NCI-H774 (cell line): ENCODE data around the gene STAT3.
"Not testable (repeated sequence)": the region's sequence is repeated elsewhere in the genome, so short reads cannot be mapped to it uniquely, and the experiment has no call there.

Experiments used
- DNase-seq: peaks from one replicate; lab custom pipeline; 2025; lab: John Stamatoyannopoulos, UW

The STAT3 gene

DNA sequence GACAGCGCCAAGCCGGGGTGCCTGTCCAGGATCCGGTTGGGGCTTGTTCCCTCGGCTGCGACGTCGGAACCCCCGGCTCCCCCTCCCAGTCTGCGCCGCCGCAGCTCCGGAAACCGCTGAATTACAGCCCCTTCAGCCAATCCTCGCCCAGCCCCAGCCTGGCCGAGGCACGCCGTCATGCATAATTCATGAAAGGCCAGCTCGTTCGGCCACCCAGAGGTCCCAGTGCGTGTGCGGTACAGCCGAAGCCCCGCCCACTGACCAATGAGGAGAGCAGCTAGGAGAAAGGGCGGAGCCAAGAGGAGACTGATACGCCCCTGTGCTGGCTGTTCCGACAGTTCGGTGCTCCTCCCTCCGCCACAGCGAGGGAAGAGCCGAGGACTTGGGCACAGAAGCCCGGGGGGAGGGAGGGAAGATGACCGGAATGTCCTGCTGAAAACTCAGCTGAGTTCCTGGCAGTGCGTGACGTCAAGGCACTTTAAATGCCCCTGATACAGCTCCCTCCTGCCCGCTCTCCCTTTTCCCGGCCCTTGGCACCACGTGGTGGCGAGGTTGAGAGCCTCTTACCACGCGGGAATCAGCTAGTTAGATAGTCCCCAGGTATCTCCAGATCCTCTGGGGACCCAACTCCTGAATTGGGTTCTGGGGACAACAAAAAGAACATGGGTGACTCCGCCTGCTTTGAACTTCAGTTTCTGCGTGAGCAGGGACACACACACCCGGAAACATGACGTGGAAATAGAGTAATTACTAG lies at the start of gene STAT3:
Gene STAT3, minus strand, starts transcription at position 62 of the 754 bp plus-strand sequence. CDS start 39,926 bp downstream, outside the sequence.
- DNase-seq = peak; percentile 100

DNA sequence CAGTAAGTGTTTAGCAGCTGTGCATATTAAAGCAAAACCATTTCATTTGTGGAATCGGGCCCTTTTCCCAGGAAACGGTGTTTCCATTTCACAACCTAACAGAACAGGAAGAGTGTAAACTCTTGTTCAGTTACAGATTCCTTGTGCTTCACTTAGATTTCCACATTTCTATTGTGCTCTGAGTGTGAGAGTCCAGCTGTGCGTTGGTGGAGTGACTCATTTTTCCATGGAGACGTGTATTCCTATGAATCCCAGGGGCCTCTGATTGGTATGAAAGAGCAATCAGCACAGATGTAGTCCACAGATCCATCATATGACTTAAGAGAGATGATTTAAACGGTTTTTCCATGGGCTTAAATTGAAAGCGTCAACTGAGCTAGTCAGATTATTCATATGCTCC lies 48.1 kb upstream of the STAT3 start:
- DNase-seq = peak; percentile 59

DNA sequence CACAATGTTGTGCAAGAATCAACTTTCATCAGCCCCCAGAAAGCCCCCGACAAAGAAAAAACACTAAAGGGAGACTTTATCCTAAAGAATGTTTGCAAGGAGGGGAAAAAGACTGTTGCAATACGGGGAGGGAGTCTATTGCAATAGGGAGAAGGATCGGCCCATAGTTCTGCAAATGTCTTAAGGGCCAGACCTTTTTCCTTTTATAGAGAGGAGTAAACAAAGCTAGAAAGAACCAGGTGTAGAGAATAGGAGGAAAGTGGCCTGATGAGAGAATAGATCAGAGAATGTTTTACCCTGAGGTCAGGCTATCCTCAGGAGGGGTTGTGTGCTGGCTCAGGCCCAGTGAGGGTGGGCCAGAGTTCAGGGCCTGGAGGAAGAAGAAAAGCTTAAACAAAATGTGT lies 43.5 kb upstream of the STAT3 start:
- DNase-seq = no peak

DNA sequence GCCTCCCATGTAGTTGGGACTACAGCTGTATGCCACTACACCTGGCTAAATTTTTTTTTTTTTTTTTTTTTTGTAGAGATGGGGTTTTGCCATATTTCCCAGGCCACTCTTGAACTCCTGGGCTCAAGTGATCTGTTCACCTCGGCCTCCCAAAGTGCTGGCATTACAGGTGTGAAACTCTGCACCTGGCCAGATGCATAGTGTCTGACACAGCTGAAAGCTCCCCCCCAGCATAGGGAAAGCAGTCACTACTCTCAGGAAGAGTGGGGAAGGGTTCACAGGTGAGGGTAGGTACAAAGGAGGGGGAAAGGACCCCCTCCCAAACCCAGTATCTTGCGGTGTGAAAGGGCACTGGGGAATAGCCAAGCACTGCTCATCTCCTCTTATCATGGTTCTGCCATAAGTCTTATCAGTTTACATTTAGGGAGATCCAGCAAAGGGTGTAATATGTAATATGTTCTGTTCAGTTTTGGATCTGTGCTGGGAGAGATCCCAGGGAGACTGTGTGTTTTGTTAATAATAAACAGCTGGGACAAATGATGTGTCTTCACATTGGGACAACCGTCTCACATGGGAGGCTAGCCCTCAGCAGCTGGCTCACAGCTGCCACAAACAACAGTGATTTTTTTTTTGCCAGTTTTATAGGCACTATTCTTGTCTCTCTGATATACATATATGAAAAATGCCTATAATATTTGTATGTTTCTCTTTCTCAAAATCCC lies 41.6 kb upstream of the STAT3 start:
- no peak for DNase-seq

DNA sequence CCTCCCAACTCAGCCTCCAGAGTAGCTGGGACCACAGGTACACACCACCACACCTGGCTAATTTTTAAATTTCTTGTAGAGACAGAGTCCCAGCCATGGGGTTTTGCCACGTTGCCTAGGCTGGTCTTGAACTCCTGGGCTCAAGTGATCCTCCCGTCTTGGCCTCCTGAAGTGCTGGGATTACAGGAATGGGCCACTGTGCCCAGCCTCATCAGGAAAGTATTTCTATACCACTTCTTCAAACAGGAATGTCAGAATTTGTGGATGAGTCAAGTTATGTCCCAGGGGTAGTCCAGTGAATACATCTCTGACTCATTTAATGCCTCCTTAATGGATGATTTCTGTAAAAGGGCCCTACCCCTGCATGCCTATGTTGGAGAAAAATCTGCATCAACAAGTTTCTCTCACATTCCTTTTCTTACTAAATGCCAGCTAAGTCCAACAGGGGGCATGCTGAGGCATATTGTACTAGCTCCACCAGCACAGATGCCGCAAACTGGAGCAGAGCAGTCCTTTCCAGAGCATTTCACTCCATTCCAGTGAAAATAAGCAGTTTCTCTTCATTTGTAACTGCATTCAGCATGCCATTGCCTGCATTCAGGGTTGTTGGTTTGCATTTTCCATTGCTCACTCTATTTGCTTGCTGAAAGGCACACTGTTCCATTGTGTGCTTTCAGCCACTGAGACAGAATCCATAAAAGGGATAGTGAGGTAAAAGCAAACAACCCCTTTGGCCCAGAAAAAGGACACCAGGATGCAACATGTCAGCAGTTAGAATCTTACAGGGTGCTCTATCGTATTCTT lies 40.1 kb upstream of the STAT3 start:
- DNase-seq = peak; percentile 71

DNA sequence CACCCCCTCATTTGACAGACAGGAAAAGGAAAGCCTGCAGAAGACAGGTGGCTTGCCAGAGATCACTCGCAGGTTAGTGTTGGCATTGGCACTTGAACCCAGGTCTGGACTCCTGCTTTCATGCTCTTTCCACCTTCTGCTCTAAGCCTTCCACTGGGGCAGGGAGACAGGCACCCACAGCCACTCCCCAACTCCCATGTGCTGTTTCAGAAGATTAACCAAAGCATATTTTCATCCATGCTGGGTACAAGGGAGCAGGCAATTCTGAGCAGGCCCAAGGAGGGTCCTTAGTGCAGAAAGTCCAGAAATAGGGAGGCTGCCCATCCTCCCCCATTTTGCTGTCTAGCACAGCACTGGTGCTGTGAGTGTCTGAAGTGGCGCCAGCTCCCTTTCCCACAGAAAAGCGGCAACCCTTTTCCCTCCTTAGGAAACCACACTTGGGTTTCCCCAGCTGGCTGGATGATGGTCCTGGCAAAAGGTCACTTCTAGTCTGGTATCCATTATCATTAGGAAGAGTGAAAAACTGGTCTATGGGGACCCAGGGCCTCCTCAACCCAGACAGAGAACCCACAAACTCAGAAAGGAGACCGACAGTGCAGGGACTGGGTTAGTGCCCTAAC lies 36.9 kb upstream of the STAT3 start:
- DNase-seq = no peak

DNA sequence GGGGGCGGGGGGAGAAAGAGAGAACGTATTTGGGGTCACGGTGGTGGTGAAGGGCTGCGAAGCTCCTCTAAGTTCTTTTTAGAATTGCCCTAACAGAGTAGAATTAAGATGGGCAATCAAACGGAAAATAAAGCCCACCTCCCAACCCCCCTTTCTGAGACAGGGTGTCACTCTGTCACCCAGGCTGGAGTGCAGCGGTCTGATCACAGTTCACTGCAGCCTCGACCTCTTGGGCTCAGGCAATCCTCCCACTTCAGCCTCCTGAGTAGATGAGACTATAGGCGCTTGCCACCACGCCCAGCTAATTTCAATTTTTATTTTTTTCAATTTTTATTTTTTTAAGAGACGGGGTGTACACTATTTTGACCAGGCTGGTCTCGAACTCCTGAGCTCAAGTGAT lies 35.5 kb upstream of the STAT3 start:
- no peak for DNase-seq

DNA sequence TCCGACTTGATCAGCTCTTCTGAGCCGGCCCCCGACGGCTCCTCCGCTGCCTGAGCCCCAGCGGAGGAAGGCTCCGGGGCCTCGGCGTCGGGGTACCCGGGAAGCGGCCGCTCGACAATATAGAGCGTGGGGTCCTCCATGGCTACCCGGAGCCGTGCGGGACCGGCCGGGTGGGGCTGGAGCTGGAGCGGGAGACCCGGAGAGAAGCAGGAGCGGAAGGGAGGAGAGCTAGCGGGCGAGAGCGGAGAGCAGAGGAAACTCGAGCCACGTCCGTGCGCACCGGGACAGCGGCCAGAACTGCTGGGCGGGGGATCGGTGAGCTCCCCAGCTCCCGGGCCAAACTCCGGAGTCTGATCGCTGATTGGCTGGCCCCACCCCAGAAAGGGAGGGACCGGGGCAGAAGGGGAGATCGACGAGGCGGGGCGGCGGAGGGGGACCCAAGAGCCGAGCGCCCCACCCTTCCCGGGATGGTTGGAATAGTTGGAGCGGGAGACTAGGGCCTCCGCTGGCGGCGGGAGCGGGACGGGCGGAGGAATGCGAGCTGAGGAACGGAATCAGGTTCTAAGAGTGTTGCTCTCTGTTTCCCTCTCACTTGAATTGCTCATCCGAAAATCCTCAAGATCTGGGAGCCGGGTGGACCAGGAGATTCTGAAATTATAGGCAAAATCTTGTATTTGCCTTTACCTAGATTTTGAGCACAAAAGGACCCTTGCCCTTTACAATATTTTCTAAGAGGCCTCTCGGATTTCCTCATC lies 34.9 kb upstream of the STAT3 start, which contains the start of gene CAVIN1:
Gene CAVIN1, minus strand, starts transcription at position 299 of the 755 bp plus-strand sequence. Its CDS starts 159 bp downstream, at position 140.
- DNase-seq = peak; percentile 55

DNA sequence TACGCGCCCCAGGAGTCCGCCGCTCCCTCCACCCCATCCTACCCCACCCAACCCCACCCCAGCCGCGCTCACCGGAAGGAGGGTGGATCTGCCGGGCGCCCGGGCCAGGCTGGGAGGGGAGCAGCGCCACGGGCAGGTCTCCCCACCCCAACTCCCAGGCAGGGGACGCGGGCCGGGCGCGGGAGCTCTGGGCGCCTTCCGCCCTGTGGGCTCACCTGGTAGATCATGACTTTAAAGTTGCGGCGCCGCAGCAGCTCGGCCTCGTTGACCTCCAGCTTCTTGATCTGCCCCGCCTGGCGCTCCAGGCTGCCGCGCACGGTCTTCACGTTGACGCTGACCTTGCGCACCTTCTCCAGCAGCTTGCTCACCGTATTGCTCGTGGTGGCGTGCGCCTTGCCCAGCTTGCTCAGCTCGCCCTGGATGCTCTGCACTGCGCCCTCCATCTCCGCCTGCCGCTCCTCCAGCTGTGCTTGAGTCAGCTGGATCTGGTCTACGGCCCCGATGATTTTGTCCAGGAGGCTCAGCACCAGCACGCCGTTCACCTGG lies 34.2 kb upstream of the STAT3 start:
- DNase-seq = no peak

DNA sequence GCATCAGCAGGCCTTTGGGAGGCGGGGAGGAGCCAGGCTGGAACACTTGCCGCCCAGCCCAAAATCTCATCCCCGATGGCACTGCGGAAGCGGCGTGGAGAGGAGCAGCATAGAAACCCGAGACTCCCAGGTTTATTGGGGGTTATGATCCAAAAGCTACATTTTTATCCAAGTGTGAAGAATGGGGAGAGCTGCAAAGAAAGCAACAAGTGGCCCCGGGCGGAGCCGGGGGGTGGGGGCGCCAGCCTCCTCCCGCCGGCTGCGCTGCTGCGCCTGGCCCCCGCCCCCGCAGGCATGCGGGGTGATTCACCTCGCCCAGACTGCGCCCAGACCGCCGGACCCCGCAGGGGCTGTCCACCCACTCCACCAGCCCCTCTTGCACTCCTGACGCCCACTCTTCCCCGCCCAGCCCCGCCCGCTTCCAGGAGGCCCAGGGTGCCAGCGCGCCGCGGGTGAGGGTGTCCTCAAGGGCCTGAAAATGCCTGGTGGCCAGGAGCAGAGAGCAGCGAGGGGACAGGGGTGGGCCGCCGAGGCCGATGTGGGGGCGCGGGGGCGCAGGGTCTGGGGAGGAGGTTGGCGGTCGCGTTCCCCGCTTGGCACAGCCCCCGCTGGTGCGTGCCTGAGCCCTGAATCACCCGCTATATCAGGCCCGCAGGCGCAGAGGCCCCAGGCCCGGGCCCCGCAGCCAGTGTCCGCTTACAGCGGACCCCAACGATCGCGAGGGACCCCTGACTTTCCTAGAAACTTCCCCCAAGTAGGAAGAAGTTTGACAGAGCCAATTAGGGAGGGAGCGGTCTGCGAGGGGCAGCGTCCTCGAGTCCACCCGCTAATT lies 33.5 kb upstream of the STAT3 start:
- no peak for DNase-seq

DNA sequence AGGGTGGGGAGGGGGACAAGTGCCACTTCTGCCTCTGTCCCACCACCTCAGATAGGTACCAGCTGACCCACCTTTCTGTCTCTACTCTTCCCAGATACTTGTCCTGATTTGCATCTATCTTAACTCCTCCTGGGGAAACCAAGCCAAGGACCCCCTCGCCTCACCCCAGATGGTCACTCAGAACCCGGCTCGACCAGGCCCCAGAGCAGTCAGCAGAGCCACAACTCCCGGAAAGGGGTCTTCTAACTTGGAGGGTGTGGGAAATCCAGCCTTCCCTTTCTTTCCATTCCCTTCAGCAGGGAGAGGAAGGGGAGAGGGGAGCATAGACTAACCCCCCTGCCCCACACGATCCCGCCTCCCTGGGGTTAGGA lies 32.9 kb upstream of the STAT3 start:
- no peak for DNase-seq

DNA sequence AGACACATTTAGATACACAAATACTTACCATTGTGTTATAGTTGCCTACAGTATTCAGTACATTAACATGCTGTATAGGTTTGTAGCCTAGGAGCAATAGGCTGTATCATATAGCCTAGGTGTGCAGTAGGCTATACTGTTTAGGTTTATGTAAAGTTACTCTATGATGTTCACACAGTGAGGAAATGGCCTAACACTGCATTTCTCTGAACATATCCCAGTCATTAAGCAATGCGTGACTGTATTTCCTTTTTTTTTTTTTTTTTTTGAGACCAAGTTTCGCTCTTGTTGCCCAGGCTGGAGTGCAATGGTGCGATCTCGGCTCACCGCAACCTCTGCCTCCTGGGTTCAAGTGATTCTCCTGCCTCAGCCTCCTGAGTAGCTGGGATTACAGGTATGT lies 29.7 kb upstream of the STAT3 start:
- DNase-seq = not testable (repeated sequence)

DNA sequence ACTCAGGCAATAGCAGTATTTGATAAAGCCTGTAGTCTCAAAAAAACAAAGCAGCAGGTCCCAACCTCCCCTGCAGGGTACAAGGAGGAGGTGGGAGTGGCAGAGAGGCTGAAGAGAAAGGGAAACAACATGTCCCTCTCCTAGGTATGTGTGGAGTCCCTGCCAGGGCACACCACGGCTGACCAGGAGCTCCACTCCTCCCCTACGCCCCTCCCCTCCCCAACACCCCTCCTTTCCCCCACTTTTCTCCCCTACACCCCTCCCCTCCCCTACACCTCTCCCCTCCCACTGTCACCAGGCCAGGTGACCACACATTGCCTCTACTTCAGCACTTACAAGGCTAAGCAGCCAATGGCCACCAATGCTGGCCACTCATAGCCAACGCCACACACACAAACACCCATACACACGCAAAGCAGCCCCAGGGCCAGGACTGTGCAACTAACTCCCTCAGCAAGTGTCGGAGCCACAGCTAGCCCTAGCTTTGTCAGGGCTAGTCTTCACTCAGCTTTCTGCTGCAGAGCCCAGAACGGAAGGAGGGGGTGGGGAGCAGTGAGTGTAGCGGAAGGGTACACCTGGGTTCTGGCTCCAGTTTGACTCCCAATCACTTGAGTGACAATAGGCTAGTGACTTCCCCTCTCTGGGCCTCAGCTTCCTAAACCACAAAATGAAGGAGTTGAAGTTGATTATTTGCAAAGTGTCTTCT lies 26.6 kb upstream of the STAT3 start:
- no peak for DNase-seq

DNA sequence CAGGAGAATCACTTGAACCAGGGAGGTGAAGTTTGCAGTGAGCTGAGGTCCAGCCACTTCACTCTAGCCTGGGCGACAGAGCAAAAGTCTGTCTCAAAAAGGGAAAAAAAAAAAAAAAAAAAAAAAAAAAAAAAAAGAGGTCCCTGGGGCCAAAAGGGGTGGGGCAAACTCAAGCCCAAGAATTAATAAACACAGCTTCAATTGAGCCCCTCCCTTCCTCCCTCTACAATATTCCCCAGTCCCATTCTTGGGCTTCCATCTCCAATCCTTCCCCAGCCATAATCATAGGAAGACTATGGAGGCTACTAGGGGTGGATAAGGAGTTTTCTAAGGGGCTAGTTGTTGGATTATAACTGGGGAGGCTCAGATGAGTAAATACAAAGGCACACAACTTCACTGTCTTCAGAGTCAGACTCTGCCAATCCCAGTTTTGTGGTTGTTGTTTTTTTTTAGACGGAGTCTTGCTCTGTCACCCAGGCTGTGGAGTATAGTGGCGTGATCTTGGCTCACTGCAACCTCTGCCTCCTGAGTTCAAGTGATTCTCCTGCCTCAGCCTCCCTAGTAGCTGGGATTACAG lies 25.3 kb upstream of the STAT3 start:
- DNase-seq = no peak

DNA sequence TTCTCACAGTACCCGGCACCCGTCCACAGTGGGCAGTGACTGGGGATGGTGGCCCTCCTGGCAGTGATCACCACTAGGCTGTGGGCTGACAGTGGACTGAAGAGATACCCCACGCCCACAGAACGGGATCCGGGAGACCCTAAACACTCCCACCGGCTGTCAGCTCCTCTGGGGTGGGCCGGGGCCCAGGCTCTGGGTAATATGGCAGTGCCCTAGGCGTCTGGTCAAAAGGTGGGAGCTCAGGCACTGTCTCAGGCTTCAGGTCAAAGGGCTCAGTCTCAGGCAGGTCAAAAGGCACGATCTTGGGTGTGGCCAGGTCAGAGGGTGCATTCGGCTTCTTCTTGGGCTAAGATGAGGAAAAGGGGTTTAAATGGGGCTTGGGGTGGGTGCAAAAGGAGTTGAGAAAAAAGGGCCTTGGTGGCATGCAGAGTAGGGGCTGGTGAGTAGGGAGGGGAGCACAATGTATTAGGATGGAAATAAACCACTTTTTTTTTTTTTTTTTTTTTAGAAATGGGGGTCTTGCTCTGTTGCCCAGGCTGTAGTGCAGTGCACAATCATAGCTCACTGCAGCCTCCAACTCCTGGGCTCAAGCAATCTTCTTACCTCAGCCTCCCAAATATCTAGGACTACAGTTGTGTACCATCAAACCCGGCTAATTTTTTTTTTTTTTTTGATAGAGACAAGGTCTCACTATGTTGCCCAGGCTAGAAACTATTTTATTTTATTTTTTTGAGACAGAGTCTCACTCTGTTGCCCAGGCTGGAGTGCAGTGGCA lies 23.9 kb upstream of the STAT3 start:
- DNase-seq = no peak

DNA sequence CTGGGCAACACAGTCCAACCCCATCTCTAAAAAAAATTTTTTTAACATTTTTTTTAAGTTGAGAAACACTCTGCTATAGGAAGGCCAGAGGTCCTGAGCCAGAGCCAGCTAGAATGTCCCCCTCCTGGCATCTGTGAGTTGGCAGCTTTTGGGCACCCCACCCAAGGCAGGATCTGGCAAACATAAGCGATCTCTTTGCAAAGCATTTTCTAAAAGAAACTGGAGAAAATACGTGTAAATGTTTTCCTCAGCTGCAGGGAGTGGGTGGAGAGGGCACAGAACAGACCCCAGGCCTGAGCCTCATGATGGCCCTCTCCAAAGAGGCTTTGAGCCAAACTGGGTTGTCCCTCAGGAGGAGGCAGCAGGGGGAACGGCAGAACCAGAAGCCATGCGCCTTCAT lies 23.1 kb upstream of the STAT3 start:
- DNase-seq = no peak

DNA sequence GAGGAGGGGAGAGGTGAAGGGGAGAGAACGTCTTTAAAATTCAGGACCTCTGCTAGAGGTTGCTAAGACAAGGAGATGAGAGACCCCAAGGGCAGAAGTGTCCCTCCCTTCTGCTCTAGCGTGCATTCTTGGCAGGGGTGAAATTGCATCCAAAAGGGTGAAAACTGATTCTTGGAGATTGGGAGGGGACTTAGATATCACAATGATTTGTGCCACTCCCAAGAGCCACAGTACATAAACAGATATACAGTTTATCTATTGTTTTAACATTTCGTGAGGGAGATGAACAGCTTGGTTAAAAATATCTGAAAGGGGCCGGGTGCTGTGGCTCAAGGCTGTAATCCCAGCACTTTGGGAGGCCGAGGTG lies 22.1 kb upstream of the STAT3 start:
- DNase-seq = no peak

DNA sequence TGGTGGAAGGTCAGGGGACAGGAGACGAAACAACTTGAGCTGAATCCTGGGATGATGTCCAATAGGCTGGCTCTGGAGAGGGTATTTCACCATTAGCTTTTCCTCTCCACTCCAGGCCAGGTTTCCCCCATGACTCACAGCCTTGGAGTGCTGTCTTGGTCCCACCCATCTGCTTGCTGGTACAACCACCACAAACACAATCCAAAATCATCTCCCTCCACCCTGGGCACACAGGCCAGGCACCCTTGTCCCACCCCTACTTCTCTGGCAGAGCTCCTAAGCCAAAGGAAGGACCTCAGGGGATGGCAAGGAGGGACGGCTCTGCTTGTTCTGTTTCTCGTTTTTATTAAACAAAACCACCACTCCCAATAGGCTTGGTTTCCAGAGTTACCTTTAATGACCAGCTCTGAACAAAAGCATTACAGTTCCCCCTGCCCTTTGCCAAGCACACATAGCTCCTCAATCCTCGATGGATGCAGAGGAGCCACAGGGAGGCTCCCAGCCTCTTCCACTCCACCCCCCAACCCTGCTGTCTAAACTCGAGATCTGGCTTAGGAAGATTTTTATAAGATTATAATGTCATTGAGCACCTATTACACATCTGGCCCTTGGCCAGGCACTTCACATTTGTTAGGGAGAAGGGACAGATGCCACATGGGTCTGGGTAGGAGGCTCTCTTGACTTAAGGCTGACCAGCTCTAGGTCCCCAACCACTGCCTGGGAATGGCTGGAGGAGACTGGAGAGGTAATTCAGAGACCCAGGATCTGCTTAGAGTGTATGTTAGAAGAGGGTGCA lies 21.5 kb upstream of the STAT3 start:
- no peak for DNase-seq
